ENCODE measurements around the gene HNRNPLL.
A peak's percentile ranks its signal among the peaks of the same experiment; 100 is the strongest.

DNA sequence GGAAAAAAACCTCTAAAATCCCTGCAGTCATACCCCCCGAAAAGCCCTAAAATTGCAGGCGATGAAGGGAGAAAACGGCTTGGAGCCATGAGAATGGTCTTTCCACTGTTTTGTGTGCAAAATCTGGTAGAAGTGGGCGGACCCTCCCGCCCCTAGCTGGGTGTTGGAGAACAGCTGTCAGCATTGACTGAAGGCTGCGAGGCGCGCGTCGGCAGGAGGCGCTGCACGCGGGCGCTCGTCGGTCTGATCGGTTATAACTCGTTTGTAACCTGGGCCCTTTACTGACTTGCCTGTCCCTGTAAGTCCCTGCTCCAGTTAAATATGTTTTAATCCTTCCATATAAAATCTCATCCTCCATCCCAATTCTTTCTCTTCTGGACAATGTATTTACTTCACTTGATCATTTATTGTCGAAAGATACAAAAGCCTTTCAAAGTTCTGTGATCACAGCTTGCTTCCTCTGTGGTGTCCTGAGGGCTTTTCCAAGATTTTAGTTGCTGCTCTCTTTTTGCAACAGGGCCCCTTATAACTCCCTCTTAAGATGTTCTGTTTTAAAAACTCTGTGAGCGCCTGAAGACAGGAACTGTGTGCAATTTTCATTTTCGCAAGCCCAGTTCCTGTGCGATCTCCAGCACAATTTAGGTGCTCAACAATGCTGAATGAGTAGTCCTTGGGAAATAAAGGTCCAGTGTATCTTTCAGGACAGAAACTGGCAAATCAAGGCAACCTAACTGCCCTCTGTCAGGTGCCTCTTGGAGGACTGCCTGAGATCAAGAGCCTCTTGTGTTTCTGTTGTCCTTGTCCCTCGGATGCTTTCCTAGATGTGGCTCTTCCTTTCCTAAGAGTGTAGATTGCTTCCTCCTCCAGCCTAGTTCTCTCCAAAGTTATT lies 918 bp upstream of the HNRNPLL start:
- TF ChIP-seq, protein P1, sequence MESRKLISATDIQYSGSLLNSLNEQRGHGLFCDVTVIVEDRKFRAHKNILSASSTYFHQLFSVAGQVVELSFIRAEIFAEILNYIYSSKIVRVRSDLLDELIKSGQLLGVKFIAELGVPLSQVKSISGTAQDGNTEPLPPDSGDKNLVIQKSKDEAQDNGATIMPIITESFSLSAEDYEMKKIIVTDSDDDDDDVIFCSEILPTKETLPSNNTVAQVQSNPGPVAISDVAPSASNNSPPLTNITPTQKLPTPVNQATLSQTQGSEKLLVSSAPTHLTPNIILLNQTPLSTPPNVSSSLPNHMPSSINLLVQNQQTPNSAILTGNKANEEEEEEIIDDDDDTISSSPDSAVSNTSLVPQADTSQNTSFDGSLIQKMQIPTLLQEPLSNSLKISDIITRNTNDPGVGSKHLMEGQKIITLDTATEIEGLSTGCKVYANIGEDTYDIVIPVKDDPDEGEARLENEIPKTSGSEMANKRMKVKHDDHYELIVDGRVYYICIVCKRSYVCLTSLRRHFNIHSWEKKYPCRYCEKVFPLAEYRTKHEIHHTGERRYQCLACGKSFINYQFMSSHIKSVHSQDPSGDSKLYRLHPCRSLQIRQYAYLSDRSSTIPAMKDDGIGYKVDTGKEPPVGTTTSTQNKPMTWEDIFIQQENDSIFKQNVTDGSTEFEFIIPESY (CRISPR knock-in tag; IDR thresholded peaks at IDR 0.05), result peak; percentile 97
- no peak for TF ChIP-seq ZFP37 (CRISPR knock-in tag; IDR thresholded peaks at IDR 0.05; ENCODE audit: borderline replicate concordance)
- TF ChIP-seq YY1 (IDR thresholded peaks at IDR 0.05; ENCODE audit: insufficient read depth, insufficient replicate concordance, low read depth, low read length), result no peak
- peak; percentile 82 for TF ChIP-seq MAX (IDR thresholded peaks at IDR 0.05)
- TF ChIP-seq ZBTB20 (CRISPR knock-in tag; IDR thresholded peaks at IDR 0.05; ENCODE audit: borderline replicate concordance, low read depth), result 0 out of 2 replicates have a peak, but pooled peaks have one; percentile 17
- no peak for TF ChIP-seq ZNF407 (CRISPR knock-in tag; IDR thresholded peaks at IDR 0.05; ENCODE audit: not compliant biosample characterization)
- peak; percentile 98 for TF ChIP-seq CTCF (CRISPR knock-in tag; IDR thresholded peaks at IDR 0.05)
- TF ChIP-seq ZFX (CRISPR knock-in tag; IDR thresholded peaks at IDR 0.05; ENCODE audit: low read depth), result no peak
- no peak for TF ChIP-seq CENPT (CRISPR knock-in tag; IDR thresholded peaks at IDR 0.05; ENCODE audit: low read depth)
- no peak for TF ChIP-seq POLR2A (IDR thresholded peaks at IDR 0.05; ENCODE audit: insufficient read depth in 1 of 2, low read depth in 2 of 2, low read length in 2 of 2)
- no peak for TF ChIP-seq ZNF7 (CRISPR knock-in tag; IDR thresholded peaks at IDR 0.05)
- no peak; the same call in 1 of the 2 replicates for TF ChIP-seq ATF2 (CRISPR knock-in tag; IDR thresholded peaks at IDR 0.05)
